T-helper 1 cell treated with Interleukin-12 subunit alpha and Interleukin-12 subunit beta and Interleukin-4 antibody, amounts not matched to agents 30 ng/mL and 1 ng/mL, for 36 hours (primary cell): Measurements from ENCODE around the gene C2CD4B. TPM values are rescaled to one million over a fixed set of nuclear protein-coding genes. Genes with fewer than 3 reads are reported as not detected.

Experiments
- intact Hi-C: fragments of 100-400 bp; cut with micrococcal nuclease; formaldehyde crosslinking; loops from one replicate; pipeline ENCODE4 v1.15.1; 2024
- total RNA-seq: library from RNA; stranded (reverse); gene quantifications from 2 replicates; pipeline ENCODE4 v1.2.3, GENCODE V29; 2022

Gene C2CD4B, protein sequence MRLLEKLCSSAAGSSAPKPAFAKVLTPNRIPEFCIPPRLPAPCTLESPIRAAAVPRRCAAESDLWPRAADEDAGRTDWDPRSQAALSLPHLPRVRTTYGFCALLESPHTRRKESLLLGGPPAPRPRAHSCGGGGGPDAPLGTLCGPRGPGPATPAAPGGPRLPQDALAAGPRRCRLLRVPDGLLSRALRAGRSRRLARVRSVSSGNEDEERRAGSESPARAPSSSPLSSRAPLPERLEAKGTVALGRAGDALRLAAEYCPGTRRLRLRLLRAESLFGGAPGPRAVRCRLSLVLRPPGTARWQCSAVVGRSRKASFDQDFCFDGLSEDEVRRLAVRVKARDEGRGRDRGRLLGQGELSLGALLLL
- total RNA-seq: 0.17 and 0.24 TPM in 2 replicates

DNA sequence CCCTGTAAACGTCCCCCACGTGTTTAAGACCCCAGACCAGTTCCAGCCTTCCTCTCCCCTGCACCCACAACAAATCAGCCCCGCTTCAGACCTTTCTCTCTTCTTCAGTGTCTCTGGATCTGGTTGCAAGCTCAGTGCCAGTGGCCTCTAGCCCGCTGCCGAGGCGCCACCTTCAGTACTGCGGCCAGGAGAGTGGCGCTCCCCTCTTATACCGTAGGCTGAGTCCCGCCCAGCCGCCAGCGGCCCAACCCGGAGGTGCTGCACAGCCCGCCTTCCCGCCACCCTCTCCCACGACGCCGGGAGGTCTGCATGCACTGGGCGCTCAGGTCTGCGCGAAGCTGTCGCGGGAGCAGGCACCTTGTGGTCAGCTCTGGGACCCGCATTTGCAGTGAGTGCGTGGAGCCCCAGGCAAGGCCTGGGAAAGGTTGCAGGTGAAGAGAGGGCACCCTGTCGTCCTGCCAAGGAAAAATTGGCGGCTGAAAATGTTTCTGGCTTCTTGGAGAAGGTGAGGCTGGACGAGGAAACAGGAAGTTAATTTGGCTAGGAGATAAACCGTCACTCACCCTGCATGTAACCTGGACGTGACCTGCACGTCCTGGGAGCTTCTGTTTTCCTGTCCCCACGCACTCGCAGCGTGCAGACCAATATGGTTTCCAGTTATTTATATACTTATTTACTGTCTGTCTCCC is at the start of gene C2CD4B:
Gene C2CD4B (minus strand): TSS at position 182 of the 689 bp plus-strand sequence. CDS start 301 bp downstream, outside the sequence.
- intact Hi-C loops: no loop called here

DNA sequence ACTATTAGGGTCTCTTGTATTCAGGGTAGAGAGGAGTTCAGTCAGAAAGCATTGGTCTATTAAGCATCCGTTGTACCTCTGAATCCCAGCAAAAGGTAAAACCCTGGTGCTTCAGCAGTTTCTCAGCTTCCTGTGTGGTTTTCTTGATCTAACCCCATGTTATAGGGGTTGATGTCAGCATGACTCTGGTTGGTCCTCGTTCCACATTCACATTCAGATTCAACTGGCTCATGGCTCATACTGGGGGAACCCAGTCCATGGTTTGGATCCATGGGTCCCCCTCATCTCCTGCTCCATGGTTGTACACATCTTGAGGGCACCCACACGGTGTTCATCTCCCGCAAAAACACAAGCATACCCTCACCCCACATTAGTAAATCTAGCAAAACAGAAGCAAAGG is 47.7 kb upstream of the C2CD4B start:
- intact Hi-C loops: no loop called here

DNA sequence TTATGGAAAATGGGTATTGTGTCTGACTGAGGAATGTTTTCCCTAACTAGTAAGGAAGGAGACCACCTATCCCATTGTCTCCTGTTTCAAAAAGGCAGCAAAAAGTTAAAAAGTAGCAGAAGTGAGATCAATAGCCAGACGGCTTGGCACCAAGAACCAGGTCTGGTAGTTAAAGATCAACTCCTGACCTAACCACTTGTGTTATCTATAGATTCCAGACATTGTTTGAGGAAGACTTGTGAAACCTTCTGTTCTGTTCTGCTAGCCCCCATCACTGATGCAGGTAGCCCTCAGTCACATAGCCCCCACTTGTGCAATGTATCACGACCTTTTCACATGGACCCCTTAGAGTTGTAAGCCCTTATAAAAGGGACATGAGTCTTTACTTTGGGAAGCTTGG is 46.3 kb upstream of the C2CD4B start:
- intact Hi-C loops: no loop called here

DNA sequence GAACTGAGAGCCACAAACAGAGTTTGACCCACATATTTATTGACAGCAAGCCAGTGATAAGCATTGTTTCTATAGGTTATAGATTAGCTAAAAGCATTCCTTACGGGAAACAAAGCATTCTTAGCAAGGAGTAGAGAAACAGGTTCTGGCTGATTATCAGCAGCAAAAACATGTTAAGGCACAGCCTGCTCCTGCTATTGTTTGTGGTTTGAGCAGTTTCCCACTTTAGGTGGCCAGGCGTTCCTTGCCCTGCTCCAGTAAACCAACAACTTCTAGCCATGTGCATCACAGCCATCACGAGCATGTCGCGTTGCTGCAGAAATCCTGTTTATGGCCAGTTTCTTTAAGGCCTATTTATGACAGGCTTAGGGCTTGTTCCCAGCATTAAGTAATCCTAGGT is 44.7 kb upstream of the C2CD4B start:
- intact Hi-C loops: no loop called here

DNA sequence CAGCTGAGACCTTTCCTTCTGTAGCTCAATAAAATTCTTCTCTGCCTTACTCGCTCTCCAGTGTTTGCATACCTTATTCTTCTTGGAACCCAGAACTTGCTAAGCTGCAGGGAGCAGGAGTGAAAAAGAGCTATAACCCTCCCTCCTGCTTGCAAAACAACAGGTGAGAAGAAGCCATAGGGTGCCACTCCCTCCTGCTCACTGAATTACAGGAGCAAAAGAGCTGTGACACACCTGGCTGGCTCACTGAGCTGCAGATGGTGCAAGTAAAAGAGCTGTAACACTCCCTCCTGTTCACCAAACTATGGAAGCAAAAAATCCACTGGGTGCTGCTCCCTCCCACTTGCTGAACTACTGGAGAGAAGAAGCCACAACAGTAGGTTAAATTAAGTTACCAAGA is 44.2 kb upstream of the C2CD4B start:
- intact Hi-C loops: no loop called here

DNA sequence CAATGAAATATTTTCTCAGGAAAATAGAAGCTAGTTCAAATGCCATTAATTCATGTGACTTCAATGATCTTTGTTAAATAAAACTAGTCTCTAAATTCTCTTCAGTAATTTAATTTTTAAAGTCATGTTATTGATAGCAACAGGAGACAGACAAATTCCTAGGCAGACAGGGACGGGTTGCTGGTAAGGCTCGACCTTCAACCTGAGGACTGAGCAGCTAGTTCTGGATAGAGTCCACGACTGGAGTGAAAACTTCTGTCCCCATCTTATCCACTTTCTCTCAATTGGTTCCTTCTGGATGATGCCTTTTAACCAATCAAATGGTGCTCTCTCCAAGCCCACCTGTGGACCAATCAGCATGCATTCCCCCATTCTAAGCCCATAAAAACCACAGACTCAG is 43.8 kb upstream of the C2CD4B start:
- intact Hi-C loops: no loop called here

DNA sequence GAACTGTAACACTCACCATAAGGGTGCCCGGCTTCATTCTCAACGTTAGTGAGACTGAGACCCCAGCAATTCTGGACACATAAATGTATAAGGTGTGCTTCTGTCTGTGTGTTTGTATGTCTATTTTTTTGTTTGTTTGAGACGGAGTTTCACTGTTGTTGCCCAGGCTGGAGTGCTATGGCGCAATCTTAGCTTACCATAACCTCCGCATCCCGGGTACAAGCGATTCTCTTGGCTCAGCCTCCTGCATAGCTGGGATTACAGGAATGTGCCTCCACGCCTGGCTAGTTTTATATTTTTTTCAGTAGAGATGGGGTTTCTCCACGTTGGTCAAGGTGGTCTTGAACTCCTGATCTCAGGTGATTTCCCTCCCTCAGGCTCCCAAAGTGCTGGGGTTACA is 43.3 kb upstream of the C2CD4B start:
- intact Hi-C loops: no loop called here

DNA sequence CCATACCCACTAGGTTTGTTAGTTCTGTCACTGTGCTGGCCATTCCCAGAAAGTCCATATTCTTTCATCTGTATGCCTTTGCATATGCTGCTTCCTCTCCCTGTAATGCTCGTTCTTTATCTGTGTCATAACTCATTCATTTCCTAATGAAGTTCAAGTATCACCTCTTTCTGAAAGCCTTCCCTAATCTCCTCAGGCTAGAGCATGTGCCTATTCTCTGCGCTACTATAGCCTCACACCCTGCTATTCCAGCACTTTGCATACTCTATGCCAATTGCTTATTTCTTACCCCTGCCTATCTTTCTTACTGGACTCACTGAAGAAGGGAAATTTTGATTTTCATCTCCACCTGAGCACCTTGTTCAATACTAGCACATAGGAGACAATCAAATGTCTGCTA is 25.6 kb upstream of the C2CD4B start:
- intact Hi-C loops: no loop called here

DNA sequence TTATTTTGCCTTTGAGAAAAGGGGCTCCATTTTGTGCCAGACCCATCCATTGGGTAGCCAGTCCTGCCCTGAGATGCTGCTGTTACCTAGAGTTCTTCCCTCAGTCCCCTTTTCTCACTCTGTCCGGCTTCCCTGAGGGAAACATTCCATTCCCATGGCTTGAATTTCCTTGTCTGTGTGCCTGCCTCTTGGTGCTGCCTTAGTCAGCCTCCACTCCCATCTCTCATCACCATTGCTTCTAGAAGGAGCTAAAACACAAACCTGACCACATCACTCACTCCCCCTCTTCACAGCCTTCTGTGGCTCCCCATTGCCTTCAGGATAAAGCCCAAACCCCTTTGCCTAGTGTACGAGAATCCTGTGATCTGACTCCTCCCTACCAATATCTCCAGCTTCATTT is 25.2 kb upstream of the C2CD4B start:
- intact Hi-C loops: no loop called here

DNA sequence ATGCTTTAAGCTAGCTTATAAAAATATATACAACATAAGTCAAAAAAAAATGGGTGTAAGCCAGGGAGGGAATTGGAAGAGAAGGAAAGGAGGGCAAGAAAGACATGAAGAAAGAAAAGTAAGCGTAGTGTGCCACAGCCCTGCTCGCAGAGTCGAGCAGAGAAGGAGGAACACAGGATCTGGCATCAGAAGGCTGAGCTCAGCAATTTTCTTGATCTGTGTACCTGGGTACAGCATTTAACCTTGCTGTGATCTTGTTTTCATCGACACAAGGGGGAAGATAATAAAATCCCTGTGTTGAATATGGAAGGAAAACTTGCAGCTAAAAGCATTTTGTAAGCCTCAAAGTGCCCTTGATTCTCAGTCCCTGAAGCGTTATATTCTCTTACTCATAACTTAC is 23.7 kb upstream of the C2CD4B start:
- intact Hi-C loops: no loop called here

DNA sequence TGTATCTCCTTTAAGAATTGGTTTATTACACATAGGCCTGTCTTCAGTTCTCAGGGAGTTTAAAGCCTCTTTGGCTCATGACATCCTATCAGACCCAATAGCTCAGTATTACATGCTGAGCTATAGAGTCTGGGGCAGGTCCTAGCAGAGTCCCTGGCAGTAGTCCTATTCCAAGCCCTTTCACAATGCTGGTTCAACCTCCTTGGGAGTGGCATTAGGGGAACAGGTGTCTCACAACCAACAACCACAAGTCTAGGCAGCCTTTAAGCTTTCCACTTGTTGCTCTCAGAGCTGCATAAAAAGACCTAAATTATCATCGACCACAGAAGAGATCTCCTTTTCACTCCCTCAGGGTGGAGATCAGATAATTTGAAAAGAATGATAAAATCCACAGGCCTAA is 22.8 kb upstream of the C2CD4B start:
- intact Hi-C loops: no loop called here

DNA sequence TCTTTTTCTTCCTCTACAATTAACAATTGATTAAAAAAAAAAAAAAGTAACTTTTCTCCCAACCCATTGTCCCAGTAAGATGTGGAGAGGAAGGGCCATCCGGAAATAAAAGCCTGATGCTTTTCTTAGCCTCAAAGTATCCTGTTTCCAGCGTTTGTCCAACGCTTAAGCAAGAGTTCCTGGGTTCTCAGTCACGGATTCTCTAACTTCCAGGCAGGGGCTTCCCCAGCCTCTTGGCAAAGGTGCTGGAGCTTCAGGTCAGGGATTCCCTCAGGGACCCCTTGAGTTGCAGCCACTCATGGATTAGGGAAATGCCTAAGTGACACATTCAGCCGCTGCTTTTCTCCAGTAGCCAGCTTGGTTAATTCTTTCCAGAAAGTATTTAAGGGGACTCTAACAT is 22.3 kb upstream of the C2CD4B start:
- intact Hi-C loops: no loop called here

DNA sequence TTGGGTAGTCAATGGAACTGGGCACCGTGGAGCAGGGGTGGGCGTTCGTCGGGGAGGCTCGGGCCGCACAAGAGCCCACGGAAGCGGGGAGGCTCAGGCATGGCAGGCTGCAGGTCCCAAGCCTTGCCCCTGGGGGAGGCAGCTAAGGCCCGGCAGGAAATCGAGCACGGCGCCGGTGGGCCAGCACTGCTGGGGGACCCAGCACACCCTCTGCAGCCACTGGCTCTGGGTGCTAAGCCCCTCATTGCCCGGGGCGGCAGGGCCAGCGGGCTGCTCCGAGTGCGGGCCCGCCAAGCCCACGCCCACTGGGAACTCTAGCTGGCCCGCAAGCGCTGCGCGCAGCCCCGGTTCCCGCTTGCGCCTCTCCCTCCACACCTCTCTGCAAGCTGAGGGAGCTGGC is 21.5 kb upstream of the C2CD4B start:
- intact Hi-C loops: no loop called here

DNA sequence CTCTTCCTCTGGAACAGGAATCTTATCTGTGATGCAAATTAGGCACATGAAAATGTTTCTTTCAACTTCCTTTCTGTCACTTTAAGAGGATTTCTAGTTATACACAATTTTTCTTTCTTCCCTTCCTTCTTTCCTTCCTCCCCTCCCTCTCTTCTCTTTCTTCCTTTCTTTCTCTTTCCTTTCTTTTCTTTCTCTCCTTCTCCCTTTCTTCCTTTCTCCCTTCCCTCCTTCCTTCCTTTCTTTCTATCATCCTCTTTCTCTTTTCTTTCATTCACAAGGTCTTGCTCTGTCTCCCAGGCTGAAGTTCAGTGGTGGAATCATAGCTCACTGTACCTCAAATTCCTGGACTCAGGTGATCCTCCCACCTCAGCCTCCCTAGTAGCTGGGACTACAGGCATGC is 18.0 kb upstream of the C2CD4B start:
- intact Hi-C loops: no loop called here

DNA sequence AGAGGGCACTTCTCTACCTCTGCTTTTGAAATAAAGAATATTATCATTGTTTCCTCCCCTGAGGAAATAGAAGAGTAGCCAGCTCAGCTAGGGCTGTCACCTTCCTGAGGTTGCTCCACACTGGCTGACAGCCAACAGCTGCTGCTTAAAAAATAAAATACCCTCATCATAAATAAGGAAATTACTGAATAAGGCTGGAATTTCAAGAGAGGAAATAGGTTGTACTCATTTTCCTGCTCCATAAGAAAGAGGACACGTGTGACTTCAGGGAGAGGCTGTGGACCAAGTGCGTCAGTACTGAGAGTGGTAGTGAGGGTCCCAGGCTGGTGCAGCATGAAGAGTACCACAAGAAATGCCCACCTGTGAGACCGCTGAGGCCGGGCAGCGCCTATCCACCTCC is 8.1 kb upstream of the C2CD4B start:
- intact Hi-C loops: no loop called here

DNA sequence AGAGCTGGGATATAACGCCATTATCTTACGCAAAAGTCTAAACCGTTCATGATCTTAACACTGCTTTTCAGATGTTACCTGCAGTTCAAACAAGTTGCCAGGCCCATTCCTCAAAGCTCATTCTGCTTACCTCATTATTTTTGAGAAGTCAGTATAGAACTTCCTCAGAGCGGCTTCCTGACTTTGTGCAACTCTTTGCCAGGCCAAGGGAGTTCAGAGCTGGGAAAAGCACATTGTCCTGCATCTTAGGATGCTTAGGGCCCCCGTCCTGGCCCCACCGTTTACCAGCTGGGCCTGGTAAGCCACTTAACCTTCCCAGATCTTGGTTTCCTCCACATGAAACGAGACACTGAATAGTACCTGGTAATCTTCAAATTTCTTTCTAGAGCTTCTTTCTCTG is 6.8 kb upstream of the C2CD4B start:
- intact Hi-C loops: no loop called here

DNA sequence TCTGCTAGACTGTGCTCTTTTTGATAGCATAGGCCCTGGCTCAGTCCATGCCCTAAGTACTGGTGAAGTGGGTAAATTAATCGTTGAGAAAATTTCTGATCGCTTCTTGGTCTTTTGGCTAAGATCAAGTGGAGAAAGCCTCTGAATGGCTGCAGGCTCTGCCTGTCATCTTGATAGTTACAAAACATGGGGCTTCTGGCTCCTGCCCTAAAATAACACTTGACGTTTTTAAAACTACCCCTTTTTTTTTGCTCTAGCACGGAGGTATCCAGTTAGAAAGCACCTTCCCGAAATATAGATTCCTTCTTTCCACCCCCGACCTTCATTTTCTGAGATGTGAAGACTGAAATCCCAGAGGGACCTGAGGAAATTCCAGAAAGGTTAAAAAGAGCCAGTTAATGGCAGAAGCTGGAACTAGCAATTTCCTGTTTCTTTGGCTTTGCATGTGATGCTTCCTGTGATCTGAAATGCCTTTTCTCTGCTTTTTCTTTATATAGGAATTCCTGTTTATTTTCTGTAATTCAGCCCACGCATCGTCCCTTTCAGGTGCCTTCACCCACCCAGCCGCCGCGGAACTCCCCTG is 799 bp upstream of the C2CD4B start:
- intact Hi-C loops: no loop called here

DNA sequence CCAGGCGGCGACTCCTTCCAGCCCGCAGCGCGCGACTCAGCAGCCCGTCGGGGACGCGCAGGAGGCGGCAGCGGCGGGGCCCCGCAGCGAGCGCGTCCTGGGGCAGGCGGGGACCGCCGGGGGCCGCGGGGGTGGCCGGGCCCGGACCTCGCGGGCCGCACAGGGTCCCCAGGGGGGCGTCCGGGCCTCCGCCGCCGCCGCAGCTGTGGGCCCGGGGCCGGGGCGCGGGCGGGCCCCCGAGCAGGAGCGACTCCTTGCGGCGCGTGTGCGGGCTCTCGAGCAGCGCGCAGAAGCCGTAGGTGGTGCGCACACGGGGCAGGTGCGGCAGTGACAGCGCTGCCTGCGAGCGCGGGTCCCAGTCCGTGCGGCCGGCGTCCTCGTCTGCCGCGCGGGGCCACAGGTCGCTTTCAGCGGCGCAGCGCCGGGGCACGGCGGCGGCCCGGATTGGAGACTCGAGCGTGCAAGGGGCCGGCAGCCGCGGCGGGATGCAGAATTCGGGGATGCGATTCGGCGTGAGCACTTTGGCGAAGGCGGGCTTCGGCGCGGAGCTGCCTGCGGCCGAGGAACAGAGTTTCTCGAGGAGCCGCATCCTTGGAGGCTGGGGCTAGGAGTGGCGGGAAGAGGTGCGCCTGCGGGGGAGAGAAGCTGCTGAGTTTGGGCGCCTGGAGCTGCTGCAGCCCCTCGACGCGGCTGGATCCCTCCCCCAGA is 535 bp downstream of the C2CD4B start:
- intact Hi-C loops: no loop called here

DNA sequence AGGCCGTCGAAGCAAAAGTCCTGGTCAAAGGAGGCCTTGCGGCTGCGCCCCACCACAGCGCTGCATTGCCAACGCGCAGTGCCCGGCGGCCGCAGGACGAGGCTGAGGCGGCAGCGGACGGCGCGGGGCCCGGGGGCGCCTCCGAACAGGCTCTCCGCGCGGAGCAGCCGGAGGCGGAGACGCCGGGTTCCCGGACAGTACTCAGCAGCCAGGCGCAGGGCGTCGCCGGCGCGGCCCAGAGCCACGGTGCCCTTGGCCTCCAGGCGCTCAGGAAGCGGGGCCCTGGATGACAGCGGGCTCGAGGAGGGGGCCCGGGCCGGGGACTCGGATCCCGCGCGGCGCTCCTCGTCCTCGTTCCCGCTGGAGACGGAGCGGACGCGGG is 1.1 kb downstream of the C2CD4B start:
- intact Hi-C loops: no loop called here

DNA sequence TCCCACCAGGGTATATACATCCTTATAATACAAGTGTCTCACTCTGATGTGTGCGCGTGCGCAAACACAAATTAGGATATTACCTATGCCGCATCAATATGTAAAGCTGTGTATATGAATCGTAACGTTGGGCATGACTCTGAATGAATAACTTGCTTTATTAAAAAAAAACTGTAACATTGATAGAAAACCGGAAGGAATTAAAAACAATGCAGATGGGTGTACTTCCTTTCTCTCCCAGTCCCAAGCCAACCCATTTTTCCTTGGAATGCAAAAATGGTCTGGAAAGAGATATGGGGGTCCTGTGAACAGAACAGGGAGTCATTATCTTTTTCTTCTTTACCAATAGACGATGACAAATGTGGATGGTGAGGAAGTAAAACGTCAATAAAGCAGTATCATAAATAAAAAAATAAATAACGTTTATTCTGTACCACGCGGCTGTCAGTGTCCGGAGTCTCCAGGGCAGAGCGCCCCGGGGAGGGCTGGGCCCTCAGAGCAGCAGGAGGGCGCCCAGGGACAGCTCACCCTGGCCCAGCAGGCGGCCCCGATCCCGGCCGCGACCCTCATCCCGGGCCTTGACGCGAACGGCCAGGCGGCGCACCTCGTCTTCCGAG is 1.6 kb downstream of the C2CD4B start:
- intact Hi-C loops: loop anchor here (2.0 kb wide), 1 partner anchor 39 kb away; no protein-coding TSS in a partner anchor

DNA sequence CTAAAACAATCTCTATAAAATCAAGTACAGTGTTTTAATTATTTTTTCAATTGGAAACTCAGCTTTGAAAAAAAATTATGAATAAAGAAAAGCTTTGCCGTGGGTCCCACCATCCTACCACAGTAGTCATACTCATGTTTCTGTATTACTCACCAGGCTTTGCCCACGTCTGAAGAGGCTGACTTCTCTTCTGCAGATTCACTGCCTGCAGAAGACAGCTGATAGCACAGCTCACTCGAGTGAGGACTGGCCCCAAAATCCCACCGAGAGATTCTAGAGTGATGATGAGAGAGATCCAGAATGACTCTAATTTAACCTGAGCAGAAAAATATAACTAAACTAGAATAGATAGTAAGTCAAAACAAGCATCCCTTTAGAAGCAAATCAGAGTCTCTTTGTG is 11.9 kb downstream of the C2CD4B start:
- intact Hi-C loops: no loop called here

DNA sequence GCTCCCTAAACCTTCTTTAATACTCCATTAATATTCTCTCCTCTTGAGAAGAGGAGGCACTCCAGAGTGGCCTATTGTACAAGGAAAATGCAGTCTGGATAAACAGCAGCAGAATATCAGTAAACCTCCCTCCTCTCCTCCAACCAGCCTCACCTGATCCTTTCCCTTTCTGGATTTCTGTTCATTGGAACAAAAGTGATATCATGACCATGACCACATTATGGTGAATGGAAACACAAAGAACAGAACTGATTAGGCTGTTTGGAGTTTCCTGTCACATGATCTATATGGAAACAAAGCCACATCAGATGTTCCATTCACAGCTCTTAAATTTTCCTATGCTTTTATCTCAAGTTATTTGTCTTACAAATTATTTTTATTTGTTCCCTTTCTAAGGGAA is 14.6 kb downstream of the C2CD4B start:
- intact Hi-C loops: no loop called here
